ENCODE measurements around the gene PPP1R1A. TPM values are rescaled to one million over a fixed set of nuclear protein-coding genes. Genes with fewer than 3 reads are reported as not detected.

The PPP1R1A gene
- total and polyA plus RNA-seq, 2 experiments from 2014 or later, result 14.0 to 43.2 TPM

DNA sequence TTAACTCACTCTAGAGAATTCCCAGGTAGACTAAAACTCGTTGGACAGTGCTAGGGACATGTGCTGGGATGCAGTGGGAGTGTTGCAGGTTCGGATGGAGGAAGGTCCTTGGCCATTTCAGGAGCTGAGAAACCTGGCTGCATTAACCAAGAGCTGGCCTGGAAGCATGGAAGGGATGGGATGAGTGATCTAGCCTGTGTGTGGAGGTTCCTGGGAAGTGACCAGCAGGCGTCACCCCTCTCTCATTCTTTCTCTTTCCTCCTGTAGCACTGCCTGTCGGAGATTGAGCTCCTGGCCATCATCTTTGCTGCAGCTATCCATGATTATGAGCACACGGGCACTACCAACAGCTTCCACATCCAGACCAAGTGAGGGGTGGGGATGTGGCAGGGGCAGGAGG is 15.6 kb downstream of the PPP1R1A start:
- Histone ChIP-seq H3K4me2 (no peak overlapping the region), H3K36me3 (replicated peaks; ENCODE audit: insufficient read depth, low read depth) (no peaks in the 10 kb centered on the region), H2AFZ (no peak overlapping the region), H3K4me3 (no peak overlapping the region), H3K9me2 (replicated peaks; ENCODE audit: insufficient read depth) (no peaks in the 10 kb centered on the region), H4K20me1 (ENCODE audit: insufficient read depth, poor library complexity, severe bottlenecking) (no peaks in the 10 kb centered on the region), H3K79me2 (no peaks in the 10 kb centered on the region), H3K27ac (no peak overlapping the region), H3K9me3 (ENCODE audit: low read depth) (no peaks in the 10 kb centered on the region), H3K27me3 (peaks cover 18% of the 10 kb centered on the region), H3K4me1 (ENCODE audit: insufficient read depth) (no peaks in the 10 kb centered on the region)
- 50% methylated on average over 5 of the region's 5 CpGs for WGBS (ENCODE audit: low lambda C conversion rate, missing lambda C conversion rate)
- DNase-seq (ENCODE audit: low spot score), result no peak
- TF ChIP-seq, protein P1, sequence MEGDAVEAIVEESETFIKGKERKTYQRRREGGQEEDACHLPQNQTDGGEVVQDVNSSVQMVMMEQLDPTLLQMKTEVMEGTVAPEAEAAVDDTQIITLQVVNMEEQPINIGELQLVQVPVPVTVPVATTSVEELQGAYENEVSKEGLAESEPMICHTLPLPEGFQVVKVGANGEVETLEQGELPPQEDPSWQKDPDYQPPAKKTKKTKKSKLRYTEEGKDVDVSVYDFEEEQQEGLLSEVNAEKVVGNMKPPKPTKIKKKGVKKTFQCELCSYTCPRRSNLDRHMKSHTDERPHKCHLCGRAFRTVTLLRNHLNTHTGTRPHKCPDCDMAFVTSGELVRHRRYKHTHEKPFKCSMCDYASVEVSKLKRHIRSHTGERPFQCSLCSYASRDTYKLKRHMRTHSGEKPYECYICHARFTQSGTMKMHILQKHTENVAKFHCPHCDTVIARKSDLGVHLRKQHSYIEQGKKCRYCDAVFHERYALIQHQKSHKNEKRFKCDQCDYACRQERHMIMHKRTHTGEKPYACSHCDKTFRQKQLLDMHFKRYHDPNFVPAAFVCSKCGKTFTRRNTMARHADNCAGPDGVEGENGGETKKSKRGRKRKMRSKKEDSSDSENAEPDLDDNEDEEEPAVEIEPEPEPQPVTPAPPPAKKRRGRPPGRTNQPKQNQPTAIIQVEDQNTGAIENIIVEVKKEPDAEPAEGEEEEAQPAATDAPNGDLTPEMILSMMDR (IDR thresholded peaks at IDR 0.05; ENCODE audit: poor library complexity), result no peak
- no peak for TF ChIP-seq EZH2phosphoT487 (IDR thresholded peaks at IDR 0.05; ENCODE audit: low read depth, severe bottlenecking, unreplicated experiment)
- no peak for TF ChIP-seq EZH2 (IDR thresholded peaks at IDR 0.05; ENCODE audit: borderline replicate concordance)

DNA sequence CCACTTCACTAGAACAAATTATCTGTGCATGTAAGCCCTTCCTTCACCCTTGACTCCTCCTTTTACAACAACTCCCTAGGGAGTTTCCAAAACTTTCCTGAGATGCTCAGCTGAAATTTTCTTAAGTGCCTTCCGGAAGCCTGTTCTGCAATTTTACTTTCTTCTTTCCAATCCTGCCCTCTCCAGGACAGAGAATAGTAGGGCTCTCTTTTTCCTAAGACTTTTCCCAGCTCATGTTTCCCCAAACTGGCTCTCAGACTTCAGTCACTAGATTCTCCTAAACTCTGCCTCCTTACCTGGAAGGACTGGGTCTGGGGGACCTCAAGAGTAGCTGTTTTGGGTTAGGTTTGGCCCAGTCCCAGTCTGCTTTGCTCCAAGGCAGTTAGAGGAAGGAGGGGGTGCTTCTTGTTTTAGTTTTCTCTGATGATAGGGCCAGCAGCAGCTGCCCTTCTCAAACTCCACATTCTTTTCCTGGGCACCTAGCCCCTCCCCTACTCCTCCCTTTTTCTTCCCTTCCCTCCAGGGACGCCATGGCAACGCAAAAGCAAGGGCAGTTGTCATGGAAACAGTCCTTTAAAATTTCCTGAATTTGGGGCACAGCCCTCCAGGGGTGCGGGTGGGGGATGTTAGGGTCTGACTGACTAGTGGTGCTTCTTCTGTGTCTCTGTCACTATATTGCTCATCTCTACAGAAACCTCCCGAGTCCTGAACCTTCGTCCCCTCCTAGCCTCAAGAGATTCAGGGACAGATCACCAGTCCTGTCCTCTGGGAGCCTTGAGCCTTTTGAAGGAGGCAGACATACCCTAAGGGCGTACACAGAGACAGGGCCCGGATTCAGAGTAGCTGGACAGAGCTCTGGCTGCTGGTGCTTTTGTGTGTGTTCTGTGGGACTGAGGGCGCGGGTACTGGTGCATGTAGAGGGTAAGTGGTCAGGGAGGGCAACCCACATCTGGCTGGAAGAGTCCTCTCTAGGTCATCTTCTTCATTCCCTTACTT is 17.0 kb downstream of the PPP1R1A start:
- H3K27ac ChIP-seq, result no peak overlapping the region
- H3K79me2 ChIP-seq, result no peaks in the 10 kb centered on the region
- H3K27me3 ChIP-seq, result peaks cover 17% of the 10 kb centered on the region
- H3K4me2 ChIP-seq, result no peak overlapping the region
- DNase-seq (ENCODE audit: low spot score), result no peak
- H3K36me3 ChIP-seq (replicated peaks; ENCODE audit: insufficient read depth, low read depth), result no peaks in the 10 kb centered on the region
- no peaks in the 10 kb centered on the region for H3K9me3 ChIP-seq (ENCODE audit: low read depth)
- no peak overlapping the region for H2AFZ ChIP-seq
- H3K4me3 ChIP-seq, result no peak overlapping the region
- no peak for TF ChIP-seq EZH2phosphoT487 (IDR thresholded peaks at IDR 0.05; ENCODE audit: low read depth, severe bottlenecking, unreplicated experiment)
- TF ChIP-seq, protein P1 (IDR thresholded peaks at IDR 0.05; ENCODE audit: poor library complexity), result peak; percentile 27
- no peaks in the 10 kb centered on the region for H4K20me1 ChIP-seq (ENCODE audit: insufficient read depth, poor library complexity, severe bottlenecking)
- WGBS (ENCODE audit: low lambda C conversion rate, missing lambda C conversion rate), result 61% methylated on average over 10 of the region's 10 CpGs
- no peaks in the 10 kb centered on the region for H3K9me2 ChIP-seq (replicated peaks; ENCODE audit: insufficient read depth)
- no peaks in the 10 kb centered on the region for H3K4me1 ChIP-seq (ENCODE audit: insufficient read depth)

DNA sequence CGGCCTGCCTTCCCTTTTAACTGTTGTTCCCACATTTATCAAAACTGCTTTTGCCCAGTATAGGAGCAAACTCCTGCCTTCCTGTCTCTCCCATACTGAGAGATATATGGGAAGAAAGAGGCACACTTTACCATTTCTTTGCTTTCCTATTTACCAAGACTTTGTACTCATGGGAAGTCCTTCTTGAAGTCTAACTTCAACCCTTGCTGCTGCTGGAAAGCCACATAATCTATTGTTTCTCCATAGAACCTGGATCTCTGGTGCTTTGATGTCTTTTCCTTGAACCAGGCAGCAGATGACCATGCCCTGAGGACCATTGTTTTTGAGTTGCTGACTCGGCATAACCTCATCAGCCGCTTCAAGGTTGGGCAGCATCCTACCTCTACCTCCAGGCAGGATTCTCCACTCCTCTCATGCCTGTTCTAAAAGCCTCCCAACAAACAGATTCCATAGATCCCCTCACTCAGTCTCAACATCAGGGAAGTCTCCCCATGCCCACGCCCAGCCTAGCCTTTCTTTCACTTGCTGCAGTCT is 18.4 kb downstream of the PPP1R1A start:
- Histone ChIP-seq H3K27me3 (peaks cover 21% of the 10 kb centered on the region), H3K79me2 (no peaks in the 10 kb centered on the region), H3K4me1 (ENCODE audit: insufficient read depth) (no peaks in the 10 kb centered on the region), H3K9me2 (replicated peaks; ENCODE audit: insufficient read depth) (no peaks in the 10 kb centered on the region), H3K9me3 (ENCODE audit: low read depth) (no peaks in the 10 kb centered on the region), H4K20me1 (ENCODE audit: insufficient read depth, poor library complexity, severe bottlenecking) (no peaks in the 10 kb centered on the region), H3K27ac (no peak overlapping the region), H3K4me3 (no peak overlapping the region), H3K4me2 (no peak overlapping the region), H2AFZ (no peak overlapping the region), H3K36me3 (replicated peaks; ENCODE audit: insufficient read depth, low read depth) (no peaks in the 10 kb centered on the region)
- TF ChIP-seq EZH2 (IDR thresholded peaks at IDR 0.05; ENCODE audit: borderline replicate concordance) (no peak), EZH2phosphoT487 (IDR thresholded peaks at IDR 0.05; ENCODE audit: low read depth, severe bottlenecking, unreplicated experiment) (no peak)
- TF ChIP-seq, protein P1 (IDR thresholded peaks at IDR 0.05; ENCODE audit: poor library complexity), result no peak
- WGBS (ENCODE audit: low lambda C conversion rate, missing lambda C conversion rate), result 96% methylated on average over 4 of the region's 4 CpGs
- no peak for DNase-seq (ENCODE audit: low spot score)

Data from hepatocyte (in vitro differentiated cells).